DMS79 (cell line): ENCODE results near the gene PAXIP1.
"Not testable (repeated sequence)": the region's sequence is repeated elsewhere in the genome, so short reads cannot be mapped to it uniquely, and the experiment has no call there.

Experiments
- DNase-seq: peaks from one replicate; lab custom pipeline; 2025; lab: John Stamatoyannopoulos, UW

PAXIP1 gene

GRCh38 chr7:155003092-155003375 lies at the start of gene PAXIP1:
Gene PAXIP1, minus strand, starts transcription at chr7:155003124. Its CDS starts 195 bp downstream, at chr7:155002929.
- DNase-seq, result no peak

GRCh38 chr7:155051355-155051754 lies 48.4 kb upstream of the PAXIP1 start:
- DNase-seq, result no peak

GRCh38 chr7:155048006-155048405 lies 45.1 kb upstream of the PAXIP1 start:
- no peak for DNase-seq

- DNase-seq, result no peak
These were observed 40.8 kb upstream of the PAXIP1 start for GRCh38 chr7:155043756-155044155.

GRCh38 chr7:155038335-155038734 lies 35.4 kb upstream of the PAXIP1 start:
- no peak for DNase-seq

GRCh38 chr7:155034495-155034894 lies 31.6 kb upstream of the PAXIP1 start:
- not testable (repeated sequence) for DNase-seq

GRCh38 chr7:155032978-155033377 lies 30.1 kb upstream of the PAXIP1 start:
- no peak for DNase-seq

- no peak for DNase-seq
These were observed 25.0 kb upstream of the PAXIP1 start for GRCh38 chr7:155027879-155028278.

- no peak for DNase-seq
These were observed 18.8 kb upstream of the PAXIP1 start for GRCh38 chr7:155021699-155022145.

GRCh38 chr7:155020996-155021395 lies 18.1 kb upstream of the PAXIP1 start:
- no peak for DNase-seq

GRCh38 chr7:155017834-155018233 lies 14.9 kb upstream of the PAXIP1 start:
- DNase-seq, result no peak

GRCh38 chr7:155011086-155011485 lies 8.2 kb upstream of the PAXIP1 start:
- DNase-seq, result no peak

- DNase-seq, result no peak
These were observed 6.7 kb upstream of the PAXIP1 start for GRCh38 chr7:155009570-155010157.

- DNase-seq, result no peak
These were observed 5.0 kb upstream of the PAXIP1 start for GRCh38 chr7:155007947-155008346.

GRCh38 chr7:155003376-155004214 lies 671 bp upstream of the PAXIP1 start:
- DNase-seq, result peak; percentile 47

GRCh38 chr7:155002411-155003091 lies 373 bp downstream of the PAXIP1 start:
- DNase-seq, result no peak

GRCh38 chr7:155001756-155002410 lies 1.0 kb downstream of the PAXIP1 start:
- DNase-seq, result no peak

GRCh38 chr7:155000795-155001194 lies 2.1 kb downstream of the PAXIP1 start:
- no peak for DNase-seq

GRCh38 chr7:154998481-154998880 lies 4.4 kb downstream of the PAXIP1 start:
- DNase-seq, result no peak

- DNase-seq, result no peak
These were observed 5.0 kb downstream of the PAXIP1 start for GRCh38 chr7:154997840-154998370.

- DNase-seq, result no peak
These were observed 6.2 kb downstream of the PAXIP1 start for GRCh38 chr7:154996756-154997155.

- DNase-seq, result no peak
These were observed 6.8 kb downstream of the PAXIP1 start for GRCh38 chr7:154996101-154996500.
